GM18520 (cell line): ENCODE data around the gene IKZF4.
"Not testable (repeated sequence)": the region's sequence is repeated elsewhere in the genome, so short reads cannot be mapped to it uniquely, and the experiment has no call there.

Source experiments
- ATAC-seq: cut with Tn5 transposase; IDR thresholded peaks from one replicate; pipeline ENCODE4 v1.9.1; 2021; ENCODE audit not compliant: unreplicated experiment

IKZF4 gene

DNA sequence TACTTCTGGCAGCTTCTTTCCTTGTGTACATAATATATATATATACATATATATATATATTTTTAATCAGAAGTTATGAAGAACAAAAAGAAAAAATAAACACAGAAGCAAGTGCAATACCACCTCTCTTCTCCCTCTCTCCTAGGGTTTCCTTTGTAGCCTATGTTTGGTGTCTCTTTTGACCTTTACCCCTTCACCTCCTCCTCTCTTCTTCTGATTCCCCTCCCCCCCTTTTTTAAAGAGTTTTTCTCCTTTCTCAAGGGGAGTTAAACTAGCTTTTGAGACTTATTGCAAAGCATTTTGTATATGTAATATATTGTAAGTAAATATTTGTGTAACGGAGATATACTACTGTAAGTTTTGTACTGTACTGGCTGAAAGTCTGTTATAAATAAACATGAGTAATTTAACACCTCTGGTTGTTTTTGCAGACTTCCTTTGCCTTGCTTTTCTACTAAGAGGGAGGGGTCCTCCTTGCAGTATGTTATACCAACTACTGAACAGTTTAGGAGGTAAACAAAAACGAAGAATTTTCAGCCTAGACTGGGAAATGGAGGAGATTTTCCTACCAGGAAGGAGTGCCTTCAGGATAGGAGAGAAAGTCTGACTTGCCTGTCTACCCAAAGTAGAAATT, 17.3 kb downstream of the IKZF4 start:
- ATAC-seq: no peak

DNA sequence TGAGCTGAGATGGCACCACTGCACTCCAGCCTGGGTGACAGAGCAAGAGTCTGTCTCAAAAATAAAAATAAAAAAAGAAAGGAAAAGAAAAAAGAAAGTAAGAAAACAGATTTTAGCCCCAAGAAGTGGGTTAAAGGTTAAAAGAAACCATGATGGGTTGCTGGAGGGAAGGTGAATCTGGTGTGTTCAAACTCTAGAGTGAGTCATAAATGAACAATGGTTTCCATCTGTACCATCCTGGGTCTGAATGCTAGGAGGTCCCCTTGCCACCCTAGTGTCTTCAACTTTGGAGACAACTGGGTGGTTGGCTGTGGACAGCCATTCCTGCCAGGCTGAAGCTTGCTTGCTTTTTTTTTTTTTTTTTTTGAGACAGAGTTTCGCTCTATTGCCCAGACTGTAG, 19.3 kb downstream of the IKZF4 start:
- ATAC-seq: no peak

DNA sequence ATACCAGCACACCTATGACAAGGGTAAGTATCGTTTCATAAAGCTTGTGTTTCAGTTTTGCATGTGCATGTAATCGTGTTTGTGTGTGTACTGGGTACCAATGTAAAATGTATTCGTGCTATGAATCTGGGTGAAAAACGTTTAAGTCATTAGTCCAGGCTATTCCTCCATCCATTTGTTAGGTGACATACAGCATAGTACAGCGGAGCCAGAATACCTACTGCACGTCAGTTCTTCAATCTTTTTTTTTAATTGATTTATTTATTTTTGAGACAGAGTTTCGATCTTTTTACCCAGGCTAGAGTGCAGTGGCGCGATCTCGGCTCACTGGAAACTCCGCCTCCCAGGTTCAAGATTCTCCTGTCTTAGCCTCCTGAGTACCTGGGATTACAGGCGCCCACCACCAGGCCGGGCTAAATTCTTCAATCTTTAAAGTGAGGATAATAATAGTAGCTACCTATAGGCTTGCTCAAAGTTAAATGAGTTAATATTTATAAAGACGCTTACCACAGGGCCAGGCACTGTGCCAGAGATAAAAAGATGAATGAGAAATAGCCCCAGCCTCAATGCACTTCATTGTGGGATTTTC, 20.2 kb downstream of the IKZF4 start:
- no peak for ATAC-seq

DNA sequence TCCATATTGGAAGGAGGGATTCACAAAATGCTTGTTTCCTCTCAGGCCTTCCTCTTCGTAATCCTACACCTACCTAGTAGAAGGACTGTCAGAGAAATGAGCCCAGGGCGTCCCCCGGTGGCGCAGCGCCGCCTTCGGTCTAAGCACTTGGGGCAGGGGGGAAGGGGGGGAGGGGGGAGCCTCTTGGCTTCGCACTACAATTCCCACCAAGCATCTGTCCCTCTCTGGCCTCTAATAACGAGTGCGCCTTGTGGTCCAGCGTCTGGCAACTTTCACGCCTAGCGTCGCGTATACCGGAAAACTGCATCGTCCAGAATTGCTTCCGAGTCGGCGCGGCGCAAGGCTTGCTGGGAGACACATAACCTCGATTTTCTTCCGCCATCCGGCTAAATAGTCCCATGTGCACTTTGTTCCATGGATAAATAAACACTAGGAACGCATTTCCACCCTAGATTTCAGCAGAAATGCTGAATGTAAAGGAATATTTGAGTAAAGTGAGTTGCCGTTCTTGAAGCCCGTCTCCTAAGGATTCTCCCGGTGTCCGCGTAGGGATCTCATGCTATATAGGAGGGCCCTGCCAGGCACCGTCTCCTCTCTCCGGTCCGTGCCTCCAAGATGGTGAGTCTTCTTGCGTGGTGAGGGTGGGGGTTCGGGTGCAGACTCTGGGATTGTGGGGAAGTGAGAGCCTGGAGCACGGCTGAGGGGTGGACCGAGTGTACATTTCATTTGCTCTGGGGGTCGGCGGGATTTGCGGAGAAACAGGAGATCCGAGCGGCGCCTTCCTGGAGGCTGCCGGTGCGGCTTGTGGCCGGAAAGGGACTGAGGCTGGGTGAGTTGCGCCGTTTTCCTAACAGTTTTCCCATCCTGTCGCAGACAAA, 20.9 kb downstream of the IKZF4 start, which contains the start of gene RPS26:
TSS of gene RPS26 (plus strand) at position 367 of the 878 bp plus-strand sequence. CDS start at position 616, 249 bp downstream.
- peak; percentile 90 for ATAC-seq

DNA sequence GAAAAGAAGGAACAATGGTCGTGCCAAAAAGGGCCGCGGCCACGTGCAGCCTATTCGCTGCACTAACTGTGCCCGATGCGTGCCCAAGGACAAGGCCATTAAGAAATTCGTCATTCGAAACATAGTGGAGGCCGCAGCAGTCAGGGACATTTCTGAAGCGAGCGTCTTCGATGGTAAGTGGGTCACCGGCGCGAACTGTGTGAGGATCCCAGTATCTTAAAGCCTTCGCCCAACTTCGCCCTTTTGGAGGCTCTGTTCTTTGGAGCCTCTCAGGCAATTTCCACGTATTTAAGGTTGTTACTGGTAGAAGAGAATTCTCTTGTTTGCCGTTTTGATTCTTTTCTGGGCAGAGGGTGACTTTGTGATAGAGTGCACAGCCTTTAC, 21.6 kb downstream of the IKZF4 start:
- ATAC-seq: not testable (repeated sequence)

DNA sequence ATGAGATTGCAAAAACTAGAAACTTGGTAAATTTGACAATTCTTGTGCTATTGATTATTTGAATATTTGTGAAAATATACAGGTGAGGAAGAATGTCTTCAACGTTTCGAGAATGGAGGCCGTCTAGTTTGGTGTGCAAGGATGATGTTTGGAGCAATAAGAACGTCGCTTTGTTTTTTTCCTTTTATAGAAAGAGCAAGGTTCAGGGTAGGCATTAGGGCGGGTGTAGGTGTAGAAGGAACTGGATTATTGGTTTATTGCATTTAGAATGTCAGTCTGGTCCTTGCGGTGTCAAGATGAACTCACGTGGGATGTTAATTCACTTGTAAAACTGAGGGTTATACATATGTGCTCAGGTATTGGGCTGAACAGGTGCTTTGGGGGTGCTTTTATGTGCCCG, 22.0 kb downstream of the IKZF4 start:
- ATAC-seq: no peak

DNA sequence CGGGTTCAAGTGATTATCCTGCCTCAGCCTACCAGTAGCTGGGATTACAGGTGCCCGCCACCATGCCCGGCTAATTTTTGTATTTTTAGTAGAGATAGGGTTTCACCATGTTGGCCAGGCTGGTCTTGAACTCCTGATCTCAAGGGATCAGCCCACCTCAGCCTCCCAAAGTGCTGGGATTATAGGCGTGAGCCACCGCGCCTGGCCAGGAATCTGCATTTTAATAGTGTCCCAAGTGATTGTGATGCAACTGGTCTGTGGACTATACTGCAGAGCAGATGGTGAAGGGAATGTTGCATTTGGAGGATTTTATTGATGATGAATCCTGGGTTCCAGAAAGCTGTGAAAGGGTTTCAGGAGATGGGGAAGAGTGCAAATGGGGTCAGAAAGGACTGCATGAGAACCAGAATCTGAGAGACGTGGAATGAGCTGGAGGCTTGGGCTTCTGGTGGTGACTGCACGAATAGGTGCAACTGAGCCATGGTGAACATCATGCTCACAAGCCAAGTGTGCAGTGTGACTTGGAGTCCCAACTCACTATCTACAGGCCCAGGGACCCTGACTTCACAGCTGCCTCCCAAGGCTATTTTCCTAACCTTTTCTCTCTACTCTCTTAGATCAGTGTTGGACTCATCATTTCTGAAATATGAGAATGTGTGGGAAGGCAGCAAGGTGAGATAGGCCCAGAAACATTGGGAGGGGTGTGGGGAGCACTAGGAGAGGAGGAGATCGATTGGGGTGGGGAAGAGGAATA, 25.4 kb downstream of the IKZF4 start:
- ATAC-seq: no peak

DNA sequence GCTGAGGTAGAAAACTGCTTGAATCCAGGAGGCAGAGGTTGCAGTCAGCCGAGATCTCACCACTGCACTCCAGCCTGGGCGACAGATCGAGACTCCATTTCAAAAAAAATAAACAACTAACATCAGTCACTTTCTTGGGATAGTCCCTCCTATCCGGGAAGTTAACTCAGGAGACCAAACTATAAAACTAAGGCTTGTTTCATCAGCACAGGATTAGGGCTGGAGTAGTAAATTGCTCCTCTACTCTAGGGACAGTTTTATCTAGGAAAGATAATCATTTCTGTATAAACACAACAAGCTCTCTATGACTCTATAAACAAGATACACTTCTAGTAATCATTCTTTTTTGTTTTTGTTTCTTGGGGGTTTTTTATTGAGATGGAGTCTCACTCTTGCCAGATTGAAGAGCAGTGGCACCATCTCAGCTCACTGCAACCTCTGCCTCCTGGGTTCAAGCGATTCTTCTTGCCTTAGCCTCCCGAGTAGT, 32.6 kb downstream of the IKZF4 start:
- no peak for ATAC-seq

DNA sequence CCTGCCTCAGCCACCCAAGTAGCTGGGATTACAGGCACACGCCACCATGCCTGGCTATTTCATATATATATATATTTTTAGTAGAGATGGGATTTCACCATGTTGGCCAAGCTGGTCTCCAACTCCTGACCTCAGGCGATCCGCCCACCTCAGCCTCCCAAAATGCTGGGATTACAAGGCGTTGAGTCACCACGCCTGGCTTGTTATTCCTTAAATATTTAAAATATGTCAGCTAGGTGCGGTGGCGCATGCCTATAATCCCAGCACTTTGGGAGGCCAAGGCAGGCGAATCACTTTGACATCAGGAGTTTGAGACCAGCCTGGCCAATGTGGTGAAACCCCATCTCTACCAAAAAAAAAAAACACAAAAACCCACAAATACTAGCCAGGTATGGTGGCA, 39.1 kb downstream of the IKZF4 start:
- not testable (repeated sequence) for ATAC-seq

DNA sequence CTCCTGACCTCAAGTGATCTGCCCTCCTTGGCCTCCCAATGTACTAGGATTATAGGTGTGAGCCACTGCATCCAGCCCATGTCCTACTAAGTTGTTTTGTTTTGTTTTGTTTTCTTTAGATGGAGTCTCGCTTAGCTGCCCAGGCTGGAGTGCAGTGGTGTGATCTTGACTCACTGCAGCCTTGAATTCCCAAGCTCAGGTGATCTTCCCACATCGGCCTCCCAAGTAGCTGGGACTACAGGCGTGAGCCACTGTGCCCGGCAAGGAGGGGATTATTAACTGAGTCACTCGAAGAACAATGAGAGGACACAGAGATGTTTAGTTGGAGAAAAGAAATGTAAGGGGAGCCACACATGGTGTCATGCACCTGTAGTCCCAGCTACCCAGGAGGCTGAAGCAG, 41.1 kb downstream of the IKZF4 start:
- no peak for ATAC-seq

DNA sequence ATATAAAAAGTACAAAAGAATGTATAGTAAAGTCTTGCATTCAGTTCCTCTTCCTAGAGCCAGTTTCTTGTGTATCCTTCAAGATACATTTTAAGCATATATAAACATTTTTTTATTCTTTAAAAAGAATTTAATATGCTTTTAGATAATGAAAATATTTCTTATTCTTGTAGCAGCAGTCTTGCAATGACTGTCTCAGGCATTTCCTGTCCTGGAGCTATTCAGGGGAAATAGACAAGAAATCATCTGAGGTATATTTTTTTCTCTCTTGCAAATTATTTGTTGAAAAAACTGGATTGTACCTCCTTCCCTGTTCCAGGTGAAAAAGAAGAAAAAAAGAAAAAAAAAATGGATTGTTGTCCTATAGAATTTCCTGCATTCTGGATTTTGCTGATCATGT, 42.2 kb downstream of the IKZF4 start:
- no peak for ATAC-seq

DNA sequence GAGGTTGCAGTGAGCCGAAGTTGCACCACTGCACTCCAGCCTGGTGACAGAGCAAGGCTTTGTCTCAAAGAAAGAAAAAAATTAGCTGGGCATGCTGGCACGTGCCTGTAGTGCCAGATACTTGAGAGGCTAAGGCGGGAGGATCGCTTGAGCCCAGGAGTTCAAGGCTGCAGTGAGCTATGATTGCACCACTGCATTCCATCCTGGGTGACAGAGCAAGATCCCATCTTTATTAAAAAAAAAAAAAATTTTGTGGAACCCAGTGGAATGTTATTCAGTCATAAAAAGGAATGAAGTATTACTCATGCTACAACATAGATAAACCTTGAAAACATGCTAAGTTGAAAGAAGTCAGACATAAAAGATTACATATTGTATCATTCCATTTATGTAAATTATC, 50.8 kb downstream of the IKZF4 start:
- no peak for ATAC-seq

DNA sequence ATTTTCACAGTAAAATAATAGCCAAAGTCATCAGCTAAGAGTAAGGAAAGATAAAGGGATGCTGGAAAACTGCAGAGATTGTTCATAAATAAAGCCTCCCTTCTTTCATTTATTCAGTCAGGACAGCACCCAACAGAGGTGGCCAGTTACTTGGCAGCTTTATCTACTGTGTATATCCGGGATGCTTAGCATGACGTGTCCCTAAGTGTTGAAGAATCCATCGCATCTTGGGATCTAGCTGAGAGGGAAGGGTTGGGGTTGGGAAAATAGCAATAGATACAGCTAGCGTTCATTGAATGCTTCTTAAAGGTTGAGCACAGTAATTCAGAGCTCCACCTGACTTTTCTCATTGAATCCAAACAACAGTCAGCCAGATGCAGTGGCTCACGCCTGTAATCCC, 53.6 kb downstream of the IKZF4 start:
- ATAC-seq: no peak

DNA sequence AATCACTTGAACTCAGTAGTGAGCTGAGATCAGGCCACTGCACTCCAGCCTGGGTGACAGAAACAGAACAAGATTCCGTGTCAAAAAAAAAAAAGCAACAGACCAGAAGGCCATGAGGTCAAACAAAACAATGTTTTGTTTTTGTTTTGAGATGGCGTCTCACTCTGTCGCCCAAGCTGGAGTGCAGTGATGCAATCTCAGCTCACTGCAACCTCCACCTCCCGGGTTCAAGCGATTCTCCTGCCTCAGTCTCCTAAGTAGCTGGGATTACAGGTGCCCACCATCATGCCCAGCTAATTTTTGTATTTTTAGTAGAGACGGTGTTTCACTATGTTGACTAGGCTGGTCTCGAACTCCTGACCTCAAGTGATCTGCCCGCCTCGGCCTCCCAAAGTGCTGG, 57.1 kb downstream of the IKZF4 start:
- not testable (repeated sequence) for ATAC-seq

DNA sequence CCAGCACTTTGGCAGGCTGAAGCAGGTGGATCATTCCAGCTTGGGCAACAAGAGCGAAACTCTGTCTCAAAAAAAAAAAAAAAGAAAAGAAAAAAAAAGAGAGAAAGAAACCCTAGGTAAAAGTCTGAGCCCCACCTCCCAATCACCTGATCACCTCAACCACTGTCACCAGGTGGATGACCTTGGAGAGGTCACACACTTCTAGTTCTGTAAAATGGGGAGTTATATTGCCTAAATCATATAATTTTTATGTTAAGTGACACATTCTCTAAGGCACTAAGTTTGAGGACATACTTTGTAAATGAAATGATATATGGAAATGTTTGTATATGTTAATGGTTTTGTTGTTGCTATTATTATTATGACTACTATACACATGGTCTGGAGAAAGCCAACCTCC, 57.6 kb downstream of the IKZF4 start:
- ATAC-seq: no peak

DNA sequence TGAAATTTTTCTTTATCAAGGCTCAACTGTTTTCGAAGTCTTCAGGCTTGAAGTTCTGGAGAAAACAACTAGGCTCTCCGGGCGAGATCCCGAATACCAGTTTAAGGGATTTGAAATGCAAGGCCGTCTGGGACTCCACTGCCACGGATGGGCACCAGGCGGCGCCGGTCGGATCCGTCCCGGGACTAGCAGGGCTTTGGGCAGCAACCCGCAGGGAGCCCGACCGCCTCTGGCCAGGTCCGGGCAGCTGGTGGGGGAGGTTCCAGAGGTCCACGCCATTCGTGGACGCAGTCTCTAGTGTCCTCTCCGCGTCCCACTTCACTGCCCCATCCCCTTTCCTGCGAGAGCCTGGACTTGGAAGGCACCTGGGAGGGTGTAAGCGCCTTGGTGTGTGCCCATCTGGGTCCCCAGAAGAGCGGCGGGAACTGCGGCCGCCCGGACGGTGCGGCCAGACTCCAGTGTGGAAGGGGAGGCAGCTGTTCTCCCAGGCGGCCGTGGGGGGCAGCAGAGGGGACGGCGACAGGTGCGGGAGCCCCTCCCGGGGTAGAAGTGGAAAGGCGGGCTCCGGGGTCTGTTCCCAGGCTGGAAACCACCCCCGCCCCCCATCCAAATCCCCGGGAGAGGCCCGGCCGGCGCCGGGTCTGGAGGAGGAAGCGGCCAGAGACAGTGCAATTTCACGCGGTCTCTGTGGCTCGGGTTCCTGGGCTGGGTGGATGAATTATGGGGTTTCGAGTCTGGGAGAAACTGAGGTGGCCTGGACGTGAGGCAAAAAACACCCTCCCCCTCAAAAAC, 58.3 kb downstream of the IKZF4 start:
- no peak for ATAC-seq

DNA sequence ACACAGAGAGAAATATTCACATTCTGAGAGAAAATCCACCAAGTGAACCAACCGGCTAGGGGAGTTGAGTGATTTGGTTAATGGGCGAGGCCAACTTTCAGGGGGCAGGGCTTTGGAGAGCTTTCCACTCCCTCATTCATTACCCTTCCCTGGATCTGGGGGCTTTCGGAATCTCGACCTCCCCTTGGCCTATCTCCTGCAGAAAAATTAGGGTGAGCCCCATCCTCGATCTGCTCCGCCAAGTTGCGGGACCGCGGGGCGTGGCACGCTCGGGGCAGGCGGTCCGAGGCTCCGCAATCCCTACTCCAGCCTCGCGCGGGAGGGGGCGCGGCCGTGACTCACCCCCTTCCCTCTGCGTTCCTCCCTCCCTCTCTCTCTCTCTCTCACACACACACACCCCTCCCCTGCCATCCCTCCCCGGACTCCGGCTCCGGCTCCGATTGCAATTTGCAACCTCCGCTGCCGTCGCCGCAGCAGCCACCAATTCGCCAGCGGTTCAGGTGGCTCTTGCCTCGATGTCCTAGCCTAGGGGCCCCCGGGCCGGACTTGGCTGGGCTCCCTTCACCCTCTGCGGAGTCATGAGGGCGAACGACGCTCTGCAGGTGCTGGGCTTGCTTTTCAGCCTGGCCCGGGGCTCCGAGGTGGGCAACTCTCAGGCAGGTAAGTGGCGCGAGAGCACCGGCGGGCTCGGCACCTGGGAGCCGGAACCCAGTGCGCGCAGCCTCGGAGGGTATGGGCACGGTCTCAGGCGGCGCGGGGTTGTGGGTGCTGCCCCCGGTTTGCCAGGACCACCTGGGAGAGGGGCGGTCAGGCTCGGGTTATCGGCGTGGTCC, 59.1 kb downstream of the IKZF4 start, which contains the start of gene ERBB3:
TSS of gene ERBB3 (plus strand) at position 443 of the 833 bp plus-strand sequence. CDS start at position 579, 136 bp downstream.
- ATAC-seq: no peak

DNA sequence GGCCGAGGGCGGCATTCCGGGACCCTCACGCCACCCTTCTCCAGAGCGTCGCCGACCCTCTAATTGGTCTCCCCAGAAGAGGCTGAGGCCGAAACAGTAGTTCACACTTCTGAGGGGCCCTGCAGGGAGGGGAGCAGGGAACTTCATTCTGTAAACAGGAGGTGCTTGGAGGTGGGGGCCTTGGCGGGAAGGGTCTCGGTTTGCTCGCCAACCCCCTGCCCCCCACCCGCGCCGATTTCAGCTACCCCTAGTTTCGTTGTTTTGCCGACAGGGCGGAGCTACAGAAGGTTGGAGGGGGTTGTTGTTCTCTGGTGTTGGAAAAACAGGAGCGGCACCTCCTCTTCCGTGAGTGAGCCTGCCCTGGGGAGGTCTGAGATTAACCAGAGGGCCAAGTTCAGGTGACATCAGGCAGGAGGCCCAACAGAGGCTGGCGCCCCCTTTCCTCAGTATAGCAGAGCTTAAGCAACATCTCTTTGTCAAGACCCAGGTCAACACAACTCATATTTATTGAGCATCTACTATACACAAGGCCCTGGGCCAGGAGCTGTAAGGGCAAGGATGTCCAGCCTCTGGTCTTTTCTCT, 59.8 kb downstream of the IKZF4 start:
- no peak for ATAC-seq
